AG08396 (cell line): ENCODE data around the gene YJEFN3.
A peak's percentile ranks its signal among the peaks of the same experiment; 100 is the strongest.

Source experiments
- DNase-seq: peaks from one replicate; pipeline ENCODE4 v3.0.0; 2012; ENCODE audit warnings: low spot score, mixed read lengths

YJEFN3 gene, protein sequence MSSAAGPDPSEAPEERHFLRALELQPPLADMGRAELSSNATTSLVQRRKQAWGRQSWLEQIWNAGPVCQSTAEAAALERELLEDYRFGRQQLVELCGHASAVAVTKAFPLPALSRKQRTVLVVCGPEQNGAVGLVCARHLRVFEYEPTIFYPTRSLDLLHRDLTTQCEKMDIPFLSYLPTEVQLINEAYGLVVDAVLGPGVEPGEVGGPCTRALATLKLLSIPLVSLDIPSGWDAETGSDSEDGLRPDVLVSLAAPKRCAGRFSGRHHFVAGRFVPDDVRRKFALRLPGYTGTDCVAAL

DNA sequence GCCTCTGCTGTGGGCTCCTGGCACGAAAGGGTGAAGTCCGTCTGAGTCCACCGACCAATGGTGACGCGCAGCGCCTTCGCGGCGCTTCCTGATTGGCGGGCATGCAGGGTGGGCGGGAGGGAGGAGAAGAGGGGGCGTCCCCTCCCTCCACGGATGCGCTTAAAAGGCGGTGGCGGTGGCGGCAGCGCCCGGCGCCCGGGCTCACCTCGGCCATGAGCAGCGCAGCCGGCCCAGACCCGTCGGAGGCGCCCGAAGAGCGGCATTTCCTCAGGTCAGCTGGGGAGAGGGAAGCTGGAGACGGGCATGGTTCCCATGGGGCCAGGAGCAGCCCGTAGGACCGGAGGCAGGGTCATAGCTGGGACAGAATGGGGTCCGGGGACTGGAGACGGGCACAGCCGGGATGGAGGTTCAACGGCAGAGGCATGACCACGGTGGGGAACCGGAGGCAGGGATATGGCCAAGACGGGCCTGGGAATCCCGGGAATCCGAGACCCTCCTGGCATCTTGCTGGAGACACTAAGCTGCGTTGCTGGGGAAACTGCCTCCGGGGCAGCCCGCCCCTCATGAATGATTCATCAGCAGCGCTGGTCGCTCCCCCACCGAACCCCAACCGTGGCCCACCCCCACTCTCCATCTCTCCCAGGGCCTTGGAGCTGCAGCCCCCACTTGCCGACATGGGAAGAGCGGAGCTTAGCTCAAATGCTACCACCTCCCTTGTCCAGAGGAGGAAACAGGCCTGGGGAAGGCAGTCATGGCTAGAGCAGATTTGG, at the start of gene YJEFN3:
YJEFN3 (plus strand) TSS at position 191 of the 770 bp plus-strand sequence; CDS start at position 213, 22 bp downstream.
- no peak for DNase-seq

DNA sequence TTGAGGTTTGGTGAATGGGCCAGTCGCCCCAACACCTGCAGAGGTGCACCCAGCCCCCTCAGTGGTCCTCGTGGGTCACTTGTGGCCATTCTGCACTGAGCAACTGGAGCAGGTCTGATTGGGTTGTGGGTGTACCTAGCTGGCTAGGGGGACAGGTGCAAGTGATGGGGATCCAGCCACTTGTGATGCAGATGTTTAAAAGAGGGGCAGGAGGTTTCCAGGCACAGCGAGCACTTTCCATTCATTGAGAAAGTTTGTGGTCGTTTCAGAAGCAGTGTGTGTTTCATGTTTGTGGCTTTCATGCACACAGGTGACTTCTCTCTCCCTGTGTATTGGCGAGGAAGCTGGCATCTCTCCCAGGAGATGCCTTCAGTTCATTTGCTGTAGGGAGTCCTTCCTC, 48.0 kb upstream of the YJEFN3 start:
- DNase-seq: no peak

DNA sequence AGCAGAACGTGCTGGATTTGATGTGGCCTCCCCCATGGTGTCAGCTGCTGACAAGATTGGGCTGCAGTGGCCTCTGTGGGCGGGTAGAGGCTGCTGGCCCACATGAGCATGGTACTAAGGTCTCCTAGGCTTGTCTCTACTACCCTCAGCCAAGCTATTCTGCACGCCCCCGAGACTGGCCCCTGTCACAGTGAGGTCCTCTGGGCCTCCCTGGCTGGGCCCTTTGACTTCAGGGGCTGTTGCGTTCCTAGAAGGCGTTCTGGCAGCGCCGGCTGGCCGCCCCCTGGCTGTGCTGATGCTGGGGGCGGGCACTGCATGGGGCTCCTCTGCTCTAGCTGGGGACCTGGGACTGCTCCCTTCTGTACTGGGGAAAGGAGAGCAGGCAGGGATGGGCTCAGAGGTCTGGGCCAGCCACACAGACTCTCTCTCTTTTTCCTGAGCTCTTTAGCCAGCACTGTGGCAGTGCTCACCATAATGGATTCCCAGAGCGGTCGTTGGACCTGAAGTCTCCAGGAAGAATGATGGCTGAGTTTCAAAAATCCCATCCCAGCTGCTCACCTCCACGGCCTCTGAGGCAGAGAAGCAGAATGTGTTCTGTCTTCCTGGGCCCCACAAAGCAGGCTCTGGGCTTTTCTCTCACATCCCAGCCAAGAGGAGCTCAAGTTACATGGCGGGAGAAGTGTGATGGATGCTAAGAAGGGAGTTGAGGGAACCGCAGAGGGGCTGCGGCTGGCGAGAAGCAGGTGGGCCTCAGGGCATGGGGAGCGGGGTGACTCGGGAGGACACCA, 45.7 kb upstream of the YJEFN3 start:
- DNase-seq: no peak

DNA sequence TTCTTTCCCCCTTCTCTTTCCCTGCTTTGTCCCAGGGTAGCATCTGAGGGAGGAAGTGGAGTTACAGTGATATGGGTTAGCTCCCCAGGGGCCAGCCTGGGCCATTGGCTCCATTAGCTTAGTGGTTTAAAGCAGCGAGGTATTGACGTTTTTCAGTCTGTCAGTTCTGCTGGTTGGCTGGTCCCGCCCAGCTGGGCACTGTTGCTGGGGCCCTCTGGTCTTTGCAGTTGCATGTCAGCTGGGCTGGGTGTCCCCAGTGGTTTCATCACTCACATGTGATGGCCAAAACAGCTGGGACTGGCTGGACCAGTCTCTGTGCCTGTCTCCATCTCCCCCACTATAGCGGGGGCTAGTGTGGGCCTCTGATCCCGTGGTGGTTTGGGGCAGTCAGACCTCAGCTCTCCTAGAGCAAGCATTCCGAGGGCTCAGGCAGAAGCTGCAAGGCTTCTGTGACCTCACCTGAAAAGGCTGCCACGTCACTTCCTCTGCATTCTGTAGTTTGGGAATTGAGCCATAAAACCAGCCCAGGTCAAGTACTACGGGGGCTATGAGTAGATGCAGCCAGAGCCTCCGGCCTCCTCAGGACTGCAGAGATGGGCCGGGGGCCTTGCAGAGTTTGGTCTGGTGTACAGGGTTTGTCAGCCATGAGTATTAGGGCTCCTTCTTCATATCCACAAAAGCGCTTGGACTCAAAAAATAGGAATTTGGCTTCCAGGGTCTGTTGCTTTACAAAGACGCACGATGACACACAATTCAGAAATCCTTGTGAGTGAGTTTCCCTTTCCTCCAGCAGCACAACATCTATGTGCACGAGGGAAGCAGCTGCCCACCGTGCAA, 43.3 kb upstream of the YJEFN3 start:
- peak; percentile 44 for DNase-seq

DNA sequence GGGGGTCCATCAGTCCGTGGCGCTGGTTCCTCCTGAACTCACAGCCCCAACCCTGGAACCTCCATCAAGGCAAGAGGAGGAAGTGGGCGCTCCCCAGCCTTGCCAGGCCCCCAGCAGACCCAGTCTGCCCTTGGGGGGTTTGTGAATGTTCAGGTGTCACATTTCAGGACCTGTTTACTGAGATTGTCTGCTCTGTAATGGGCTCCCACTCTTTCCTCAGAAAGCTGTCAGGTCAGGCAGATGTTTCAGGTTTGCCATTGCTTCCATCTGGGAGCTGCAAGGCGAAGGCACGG, 42.8 kb upstream of the YJEFN3 start:
- DNase-seq: no peak

DNA sequence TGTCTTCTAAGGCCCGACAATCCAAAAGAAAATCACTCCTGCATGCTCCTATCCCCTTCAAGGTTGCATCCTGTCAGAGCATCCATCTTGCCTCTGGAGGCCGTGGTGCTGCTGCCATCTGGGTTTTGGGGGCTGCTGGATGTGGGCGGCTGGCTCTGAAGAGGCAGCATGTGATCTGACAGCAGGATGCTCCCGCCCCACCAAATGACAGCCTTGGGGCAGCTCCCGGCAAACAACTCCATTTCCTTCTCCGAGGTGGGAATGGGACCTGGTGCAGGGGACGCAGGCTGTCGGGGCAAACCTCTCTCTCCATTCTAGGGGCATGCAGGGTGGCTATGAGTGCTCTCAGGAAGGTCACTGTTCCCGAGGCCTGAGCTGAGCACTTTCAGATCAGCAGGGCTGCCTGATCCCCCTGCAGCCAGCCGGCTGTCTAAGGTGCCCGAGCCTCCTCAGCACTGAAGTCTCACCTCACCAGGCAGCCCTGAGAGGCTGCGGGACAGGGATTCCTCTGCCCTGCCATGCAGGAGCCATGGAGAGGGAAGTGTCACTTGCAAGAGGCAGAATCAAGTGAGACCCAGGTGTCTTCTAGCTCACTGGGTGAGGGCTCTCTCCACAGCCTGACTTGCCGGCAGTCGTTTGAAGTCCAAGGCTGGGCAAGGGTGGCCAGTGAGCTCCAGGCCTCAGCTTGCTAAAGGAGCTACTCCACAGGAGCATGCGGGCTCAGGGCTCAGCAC, 42.2 kb upstream of the YJEFN3 start:
- DNase-seq: no peak

DNA sequence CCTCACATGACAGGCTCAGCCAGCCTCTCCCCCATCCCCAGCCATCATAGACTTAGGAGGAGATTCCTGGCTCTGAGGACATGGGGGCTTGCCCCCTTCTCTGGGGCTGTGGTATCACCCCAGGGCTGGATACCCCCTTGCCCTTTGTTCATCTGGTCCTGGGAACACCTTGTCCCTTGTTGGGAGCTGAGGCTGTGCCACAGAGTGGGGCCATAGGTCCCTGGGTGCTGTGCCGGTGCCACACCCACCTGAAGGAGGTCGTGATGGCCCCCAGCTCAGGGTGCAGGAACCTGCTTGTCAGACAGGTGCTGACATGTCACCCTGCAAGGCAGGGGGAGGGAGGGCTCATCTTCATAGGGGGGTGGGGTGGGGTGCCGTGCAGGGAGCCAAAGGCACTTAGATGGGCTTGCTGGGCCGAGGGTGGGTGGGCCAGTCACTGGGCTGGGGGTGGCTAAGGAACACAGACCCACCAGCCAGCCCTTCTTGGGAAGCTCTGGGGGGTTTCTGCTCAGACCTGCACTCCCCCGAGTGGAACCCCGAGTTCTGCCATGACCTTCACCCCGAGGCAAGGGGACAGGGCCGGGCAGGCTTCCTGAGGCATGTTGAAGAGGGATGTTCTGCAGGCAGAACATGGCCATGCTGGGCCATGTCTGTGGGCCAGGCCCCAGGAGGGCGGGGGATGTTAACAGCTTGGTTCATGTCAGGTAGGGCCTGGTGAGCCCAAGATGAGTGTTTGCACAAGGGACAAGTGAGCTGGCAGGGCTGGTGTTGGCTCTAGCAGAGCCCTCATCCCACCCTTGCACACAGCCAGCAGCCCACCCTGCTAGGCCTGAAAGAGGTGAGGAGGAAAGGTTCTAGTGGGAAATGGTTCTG, 41.4 kb upstream of the YJEFN3 start:
- no peak for DNase-seq

DNA sequence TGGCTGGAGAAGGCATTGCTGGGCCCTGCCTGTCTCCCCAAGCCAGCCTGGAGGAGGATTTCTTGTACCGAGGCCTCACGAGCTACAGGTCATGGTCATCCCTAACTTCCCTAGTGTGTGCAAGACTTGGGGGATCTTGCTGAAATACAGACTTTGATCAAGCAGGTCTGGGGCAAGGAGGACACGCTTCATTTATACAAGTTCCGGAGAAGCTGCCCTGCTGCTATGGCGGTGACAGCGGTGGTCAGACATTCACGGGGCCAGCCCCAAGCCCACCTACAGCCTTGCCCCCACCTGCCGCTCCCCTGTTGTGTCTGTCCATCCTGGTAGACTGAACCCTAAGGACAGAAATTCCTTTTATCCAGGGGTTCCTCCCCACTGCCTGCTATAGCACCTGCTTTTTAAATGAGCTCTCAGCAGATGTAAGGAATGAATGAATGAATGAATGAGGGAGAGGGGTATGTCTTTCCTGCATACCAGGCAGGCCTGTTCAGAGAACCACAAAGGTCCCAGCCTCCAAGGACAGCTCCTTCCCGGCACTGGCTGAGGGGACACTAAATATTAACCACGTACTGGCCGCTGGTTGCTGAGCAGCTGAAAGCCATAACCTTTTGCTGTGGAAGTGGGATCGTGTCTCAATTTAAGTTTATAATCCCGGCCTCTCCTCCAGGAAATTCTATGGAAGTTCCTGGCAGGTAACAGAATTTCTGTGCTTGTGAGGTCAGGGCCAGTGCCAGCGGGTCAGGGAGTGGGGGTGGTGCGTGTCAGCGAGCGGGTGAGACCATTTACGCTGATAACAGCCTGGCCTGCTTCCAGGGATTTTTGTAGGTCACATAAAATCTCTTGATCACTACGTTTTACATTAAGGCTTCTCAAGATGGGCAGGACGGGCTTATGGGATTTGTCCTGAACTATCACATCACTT, 40.5 kb upstream of the YJEFN3 start:
- no peak for DNase-seq

DNA sequence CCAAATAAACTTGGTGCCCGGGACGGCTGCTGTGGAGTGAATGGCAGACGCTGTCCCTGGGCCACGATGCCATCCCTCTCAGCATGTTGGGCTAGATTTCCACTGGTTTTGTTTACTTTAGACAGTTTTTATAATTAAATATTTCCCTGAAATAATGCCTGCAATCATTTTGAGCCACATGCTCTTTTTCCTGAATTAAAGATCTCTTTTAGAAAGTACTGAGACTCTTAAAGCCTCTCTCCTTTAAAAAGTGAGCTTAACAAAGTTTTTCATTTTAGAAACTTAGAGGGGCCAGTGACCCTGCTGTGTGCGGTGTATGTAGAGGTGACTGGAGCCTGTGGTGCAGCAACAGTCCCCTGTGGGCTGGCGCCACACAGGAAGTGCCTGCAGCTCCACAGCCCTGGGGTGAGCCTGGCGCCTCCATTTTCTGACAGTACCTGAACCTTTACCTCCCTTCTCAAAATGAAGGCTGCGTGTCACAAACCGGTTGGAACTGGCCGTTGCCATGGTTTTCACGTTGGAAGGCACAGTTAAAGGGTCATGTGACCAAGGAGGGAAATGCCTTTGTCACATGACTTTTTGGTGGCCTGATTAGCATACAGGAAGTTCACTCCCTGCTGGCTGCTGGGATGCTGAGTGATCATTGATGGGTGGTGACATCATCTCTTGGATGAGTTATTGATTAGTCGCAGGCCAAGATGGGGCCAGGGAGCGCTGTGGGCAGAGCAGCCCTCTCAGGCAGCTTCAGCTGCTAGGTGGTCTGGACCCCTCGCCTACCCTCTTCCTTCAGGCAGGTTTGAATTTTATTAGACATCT, 39.6 kb upstream of the YJEFN3 start:
- DNase-seq: peak; percentile 93

DNA sequence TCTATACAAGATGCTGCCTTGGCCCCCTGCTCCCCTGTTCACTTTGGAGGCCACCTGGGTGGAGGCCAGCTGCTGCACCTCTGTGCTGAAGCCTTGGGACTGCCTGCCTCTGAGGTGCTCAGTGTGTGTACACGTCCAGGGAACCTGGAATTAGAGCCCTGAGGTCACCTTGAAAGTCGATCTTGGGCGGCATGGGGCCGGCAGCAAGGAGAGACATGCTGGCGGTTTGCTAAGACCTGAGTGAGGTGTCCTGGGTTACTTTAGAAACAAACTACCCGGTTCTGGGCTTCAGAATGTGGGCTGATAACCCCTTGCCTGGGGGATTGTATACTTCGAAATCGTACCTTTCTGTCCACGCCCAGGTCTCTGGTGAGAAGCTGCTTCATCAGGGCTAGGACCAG, 38.9 kb upstream of the YJEFN3 start:
- DNase-seq: no peak

DNA sequence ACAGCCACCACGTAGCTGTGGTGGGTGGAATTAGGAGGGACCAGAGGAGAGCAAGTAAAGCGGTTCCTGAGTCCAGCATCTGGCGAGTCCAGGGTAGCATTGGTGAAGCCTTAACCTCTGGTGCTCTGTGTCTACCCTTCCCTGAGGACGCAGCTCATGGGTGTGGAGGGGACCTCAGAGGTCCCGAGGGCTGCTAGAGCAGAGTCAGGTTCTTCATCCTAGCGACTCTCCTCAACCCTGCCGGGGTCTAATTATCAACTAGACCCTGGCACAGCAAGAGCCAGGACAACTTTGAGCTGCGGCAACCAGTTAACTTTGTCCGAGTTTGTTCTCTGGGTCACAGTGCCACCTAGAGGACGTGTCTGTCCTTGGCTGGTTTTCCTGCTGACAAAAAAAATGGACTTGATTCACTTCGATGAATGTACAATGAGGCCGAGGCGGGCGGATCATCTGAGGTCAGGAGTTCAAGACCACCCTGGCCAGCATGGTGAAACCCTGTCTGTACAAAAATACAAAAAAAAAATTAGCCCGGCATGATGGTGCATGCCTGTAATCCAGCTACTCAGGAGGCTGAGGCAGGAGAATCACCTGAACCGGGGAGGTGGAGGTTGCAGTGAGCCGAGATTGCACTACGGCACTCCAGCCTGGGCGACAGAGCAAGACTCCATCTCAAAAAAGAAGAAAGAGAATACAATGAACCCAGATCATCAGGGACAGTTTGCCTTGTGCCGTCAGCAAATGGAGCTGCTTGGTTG, 38.3 kb upstream of the YJEFN3 start:
- DNase-seq: peak; percentile 84

DNA sequence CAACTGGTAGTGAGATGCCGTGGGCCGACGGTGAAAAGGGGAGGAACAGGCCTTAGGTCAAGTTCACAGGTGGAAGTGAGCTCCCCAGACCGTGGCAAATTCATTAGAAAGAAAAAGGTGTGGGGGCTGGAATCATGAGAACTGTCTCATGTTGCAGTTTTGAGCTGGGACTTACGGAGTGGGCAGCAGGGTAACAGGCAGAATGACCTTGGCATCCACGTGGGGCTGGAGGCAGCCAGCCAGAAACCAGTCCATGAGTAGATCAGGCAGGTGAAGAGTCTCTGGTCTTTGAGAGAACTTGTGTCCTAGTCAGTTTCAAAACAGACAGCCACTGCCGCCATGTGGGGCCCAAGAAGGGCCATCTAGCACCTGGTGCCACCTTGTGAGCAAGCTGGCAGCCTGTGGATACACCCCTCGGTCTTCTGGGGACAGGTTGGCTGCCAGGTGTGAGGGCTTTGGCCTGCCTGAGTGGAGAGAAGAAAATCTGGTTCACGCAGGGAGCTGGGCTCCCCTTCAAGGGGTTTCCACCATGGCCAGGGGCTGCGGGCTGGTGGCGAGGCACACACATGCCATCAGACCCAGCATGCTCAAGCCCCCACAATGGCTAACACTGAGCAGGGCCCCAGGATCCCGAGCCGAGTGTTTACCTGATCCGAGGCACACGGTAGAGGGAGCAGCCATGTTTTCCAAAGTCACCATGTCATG, 37.2 kb upstream of the YJEFN3 start:
- no peak for DNase-seq

DNA sequence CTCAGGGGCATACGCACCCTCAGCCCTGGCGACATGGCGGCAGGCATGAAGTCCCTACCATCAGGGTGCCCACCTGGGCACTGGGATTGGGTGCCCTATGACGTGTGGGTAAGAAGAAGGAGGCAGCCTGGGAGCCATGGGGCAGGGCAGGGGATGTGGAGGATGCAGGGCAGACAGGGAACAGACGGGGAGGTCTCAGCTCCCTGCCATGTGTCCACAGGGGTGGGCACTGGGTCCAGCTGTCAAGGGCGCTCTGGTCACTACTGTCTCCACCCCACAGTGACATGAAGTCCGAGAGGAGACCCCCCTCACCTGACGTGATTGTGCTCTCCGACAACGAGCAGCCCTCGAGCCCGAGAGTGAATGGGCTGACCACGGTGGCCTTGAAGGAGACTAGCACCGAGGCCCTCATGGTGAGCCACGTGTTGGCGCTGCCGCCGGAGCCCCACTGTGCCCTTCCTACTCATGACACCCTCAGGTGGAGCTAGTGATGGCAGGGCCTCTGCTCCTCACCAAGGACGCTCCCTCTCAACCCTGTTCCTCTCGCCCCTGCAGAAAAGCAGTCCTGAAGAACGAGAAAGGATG, 36.6 kb upstream of the YJEFN3 start:
- DNase-seq: no peak

DNA sequence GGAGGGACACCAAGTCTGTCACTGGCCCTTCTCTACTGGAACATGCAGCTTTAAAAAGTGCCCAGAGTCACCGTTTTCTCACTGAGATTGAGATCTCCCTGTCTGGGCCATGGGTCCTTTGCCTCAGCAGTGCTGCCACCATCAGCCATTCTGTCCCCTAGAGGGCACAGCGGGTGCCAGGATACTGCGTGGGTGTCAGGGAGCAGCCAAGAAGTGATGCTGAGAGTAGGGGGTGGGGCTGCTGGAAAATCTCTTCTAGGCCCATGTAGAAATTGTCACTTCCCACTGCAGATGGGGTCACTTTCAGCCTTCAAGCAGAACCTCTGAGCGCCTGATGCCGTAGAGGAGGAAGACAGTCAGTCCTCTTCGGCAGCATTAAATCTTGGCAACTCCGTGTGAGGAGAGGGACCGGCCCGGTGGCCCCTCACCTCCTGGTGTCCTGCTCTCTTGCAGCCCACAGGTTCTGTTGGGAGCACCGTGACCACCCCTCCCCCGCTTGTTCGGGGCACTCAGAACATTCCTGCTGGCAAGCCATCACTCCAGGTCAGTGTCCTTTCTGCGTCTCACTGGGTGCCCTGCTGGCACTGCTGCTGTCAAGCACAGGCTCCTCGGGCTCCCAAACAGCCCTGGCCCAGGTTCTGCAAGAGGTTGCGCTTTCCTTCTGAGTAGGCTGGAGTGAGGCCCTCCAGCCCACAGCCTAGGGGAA, 34.7 kb upstream of the YJEFN3 start:
- no peak for DNase-seq

DNA sequence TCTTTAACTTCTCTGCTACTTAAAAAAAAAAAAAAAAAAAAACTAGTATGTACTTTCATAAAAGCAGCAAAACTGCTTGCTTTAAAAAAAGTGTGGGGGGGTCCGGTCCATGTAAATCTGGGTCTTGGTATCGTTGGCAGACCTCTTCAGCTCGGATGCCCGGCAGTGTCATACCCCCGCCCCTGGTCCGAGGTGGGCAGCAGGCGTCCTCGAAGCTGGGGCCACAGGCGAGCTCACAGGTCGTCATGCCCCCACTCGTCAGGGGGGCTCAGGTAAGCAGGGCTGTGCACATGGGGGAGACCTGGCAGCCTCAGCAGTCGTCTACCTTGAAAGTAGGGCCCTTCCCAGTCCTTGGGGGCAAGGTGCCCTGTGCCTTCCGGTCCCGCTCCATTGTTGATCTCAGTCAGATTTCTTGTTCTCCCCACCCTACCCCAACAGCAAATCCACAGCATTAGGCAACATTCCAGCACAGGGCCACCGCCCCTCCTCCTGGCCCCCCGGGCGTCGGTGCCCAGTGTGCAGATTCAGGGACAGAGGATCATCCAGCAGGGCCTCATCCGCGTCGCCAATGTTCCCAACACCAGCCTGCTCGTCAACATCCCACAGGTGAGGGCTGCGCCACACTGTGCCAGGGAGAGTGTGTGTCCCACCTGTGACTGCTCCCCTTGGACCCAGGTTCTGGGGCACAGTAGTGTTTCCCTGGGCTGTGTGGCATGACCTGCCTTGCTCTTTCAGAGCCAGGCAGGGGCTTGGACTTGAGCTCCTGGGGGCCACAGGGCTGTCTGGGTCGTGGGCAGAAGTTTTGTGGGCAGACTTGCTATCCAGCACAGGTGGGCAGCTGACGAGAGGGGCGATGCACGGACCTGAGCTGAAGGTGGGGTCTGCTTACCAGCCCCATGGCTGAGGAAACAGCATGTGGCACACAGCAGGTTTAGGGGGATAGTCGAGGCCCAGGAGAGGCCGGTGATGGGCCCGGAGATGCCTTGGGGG, 32.8 kb upstream of the YJEFN3 start:
- no peak for DNase-seq
